GM18526 (cell line): Measurements from ENCODE around the gene HTR6.

Experiments used
- POLR2A ChIP-seq: IDR thresholded peaks from 3 replicates; pipeline ENCODE4 v1.6.1; 2011; ENCODE audit not compliant: insufficient read length; ENCODE audit errors: extremely low read depth

HTR6 gene

DNA sequence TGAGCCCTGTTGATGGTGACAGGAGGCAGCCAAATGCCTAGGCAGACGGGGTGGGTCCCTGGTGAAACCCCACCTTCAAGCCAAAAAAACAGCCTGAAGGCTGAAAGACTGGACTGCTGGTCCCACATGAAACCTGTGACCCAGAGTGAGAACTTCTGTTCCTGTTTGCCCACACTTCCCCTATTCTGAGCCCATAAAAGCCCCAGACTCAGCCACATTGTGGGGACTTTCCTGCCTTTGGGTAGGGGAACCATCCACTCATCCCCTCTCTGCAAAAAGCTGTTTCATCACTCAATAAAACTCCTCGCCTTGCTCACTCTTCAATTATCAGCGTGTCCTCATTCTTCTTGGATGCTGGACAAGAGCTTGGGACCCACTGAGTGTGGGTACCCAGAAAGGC, 25.2 kb downstream of the HTR6 start:
- no peak for TF ChIP-seq POLR2A

DNA sequence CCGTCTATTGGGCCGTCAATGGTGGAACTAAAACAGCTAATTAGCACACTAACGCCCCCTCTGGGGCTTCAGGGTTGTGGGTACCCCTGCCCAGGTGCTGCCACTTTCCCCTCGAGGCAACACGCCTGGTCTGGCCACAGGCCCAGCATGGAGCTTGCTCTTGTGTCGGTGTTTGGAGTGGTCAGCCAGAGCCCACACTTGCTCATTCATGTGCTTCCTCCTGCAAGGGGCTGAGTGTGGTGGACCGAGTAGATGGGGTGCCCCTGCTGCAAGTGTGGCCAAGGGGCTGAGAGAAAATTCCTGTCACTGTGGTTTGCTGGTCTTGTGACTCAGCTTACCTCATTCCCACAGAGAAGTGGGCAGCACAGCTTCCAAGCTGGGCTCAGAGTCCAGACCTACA, 25.7 kb downstream of the HTR6 start:
- no peak for TF ChIP-seq POLR2A

DNA sequence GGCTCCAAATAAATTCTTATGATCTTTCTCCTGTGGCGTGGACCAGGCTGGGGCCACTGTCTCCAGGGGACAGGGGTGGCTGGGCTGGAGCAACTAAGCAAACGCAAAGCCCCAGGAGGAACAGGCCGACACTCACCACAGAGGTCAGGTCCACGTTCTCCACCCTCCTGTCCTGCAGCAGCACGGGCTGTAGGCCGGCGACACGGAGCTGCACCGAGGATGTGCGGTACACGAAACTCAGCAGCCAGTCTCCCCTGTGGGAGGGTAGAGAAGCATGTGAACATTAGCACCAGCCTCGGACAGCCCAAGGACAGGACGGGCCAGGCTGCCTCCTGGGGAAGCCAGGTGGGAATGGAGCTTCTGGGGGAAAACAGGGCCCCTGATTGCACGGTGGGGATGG, 29.6 kb downstream of the HTR6 start:
- TF ChIP-seq POLR2A = no peak

DNA sequence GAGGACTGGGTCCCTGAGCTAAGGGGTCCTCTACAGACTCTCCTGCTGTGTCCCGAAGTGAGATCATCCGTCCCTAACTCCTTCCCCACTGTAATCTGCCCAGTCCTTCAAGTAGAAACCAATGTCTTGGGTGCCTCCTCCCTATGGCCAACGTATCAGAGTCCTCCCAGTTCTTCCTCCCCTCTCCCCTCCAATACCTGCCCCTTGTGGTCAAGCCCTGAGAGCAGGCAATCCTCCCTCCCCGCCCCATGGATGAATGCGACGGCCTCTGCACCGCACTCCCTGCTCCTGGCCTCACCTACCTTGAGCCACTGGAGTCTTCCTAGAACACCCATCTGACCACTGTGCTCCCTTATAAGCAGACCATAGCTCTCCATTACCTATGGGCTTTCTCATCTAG, 31.1 kb downstream of the HTR6 start:
- TF ChIP-seq POLR2A = no peak

DNA sequence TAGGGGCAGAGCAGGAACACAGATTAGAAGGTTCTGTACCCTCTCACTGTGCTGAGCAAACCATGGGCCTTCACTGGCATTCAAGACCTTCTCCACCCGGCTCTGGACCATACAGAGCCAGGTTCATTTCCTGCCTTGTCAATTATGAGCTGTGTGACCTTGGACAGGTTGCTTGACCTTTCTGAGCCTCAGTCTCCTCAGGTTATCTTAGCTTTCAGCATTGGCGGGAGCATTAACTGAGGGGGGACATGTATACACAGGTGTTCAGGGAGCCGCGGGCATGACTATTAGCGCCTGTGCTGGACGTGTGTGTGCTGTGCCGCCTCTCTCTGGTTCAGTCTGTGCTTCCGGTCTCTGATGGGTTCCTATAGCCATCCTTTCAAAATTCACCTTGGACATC, 32.1 kb downstream of the HTR6 start:
- no peak for TF ChIP-seq POLR2A

DNA sequence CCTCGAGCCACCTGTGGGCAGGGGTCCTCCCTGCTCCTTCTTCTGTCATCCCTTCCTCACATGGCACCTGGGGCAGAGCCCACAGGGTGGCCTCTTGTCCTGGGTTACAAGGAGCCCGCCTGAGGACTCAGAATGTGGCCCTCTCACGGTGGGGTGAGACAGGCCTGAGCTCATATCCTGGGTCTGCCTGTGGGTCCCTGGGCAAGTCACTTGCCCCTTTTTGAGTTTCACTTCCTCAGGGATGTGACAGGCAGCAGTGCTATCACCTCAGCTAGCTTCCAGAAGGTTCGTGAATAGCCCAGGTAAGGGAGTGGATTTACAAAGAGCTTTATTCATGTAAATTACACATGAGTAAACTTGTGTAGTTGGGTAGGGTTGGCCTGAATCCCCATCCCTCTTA, 33.5 kb downstream of the HTR6 start:
- no peak for TF ChIP-seq POLR2A

DNA sequence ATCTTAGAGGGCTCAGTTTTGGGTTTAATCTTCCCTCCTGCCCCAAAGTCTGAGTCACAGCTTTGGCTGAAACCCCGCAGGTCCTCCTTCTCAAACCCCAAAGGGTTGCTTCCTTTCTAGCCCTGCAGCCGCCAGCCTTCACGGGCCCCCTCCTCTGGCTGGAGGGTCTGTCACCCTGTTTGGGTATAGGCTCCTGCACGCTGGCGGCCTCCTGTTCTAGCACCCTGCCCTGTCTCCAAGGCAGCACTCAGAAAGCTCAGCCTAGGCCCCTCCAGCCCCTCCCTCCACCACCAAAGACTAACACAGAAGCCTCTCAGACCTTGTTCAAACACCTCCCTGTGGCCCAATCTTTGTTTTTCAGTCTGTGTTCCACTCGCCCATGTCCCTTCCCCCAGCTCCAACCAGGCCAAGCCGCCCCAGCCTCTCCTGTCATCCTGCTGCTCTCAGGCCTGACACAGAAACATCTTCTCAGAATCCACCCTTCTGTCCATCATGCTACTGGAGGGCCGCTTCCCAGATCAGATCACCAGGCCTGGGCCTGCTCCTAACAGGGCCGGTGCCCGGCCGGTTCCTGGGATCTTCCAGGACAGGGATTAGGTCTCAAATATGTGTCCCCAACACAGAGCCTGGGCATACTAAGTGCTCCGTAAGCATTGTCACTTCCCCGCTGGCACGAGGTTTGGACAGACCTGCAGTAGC, 35.6 kb downstream of the HTR6 start:
- TF ChIP-seq POLR2A = no peak

DNA sequence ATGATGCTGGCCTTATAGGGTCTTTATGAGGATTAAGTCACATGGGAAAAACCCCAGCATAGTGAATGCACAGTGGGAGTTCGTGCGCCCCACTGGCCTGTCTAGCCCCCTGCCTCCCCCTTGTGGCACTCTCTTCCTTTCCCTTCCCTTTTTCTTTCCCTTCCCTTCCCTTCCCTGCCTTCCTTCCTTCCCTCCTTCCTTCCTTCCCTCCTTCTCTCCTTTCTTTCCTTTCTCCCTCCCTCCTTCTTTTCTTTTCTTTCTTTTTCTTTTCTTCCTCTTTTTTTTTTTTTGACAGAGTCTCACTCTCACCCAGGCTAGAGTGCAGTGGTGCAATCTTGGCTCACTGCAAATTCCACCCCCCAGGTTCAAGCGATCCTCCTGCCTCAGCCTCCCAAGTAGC, 38.6 kb downstream of the HTR6 start:
- TF ChIP-seq POLR2A = no peak

DNA sequence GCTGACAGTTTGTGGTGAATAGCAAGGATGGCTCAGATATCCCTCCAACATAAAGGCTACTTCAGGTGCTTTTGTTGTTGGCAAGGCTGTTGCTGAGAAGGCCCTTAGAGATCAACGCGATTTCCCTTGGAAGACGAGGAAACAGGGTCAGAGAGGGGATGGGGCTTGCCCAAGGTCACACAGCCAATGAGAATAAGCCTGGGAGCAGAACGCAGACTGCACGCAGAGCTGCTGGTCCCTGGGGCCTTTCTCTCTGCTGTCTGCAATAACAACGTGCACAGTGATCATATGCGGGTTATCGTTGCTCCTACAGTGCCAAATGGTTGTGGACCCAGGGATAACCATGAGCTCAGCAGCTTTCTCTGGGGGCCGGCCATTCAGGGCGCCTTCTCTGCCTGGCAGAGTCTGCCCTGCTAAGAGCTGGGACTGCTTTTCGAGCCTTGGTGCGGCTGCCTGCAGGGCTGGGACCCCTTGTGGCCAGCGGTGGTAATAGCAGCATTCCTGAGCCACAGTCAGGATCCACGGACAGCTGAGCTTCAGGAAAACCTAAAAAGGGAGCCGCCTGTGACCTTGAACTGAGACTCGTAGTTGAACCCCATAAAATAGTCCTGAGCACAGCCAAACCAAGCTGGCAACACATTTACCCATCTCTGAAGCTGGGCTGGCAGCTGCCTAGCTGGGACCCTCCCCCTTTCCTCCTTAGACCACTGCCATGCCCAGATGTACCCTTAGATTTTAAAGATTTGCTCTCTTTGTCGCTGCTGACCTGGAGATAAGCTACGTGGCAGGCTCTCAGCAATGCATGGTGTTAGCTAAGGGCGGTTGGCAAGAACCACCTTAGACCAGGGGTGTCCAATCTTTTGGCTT, 39.8 kb downstream of the HTR6 start:
- TF ChIP-seq POLR2A = no peak

DNA sequence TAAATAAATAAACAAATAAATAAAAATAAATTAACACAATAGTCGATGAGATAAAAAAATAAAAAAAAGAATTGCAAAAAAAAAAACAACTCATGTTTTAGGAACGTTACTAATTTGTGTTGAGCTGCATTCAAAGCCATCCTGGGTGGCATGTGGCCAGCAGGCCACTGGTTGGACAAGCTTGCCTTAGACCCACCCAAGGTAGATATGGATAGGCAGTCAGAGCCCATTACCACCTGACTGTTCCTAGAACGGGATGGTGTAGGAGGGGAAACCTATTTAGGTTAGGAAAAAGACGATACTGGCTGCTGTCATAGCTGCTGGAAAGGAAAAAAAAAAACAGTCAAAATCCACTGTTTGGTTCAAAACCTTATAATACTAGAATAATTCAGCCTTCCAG, 40.8 kb downstream of the HTR6 start:
- no peak for TF ChIP-seq POLR2A

DNA sequence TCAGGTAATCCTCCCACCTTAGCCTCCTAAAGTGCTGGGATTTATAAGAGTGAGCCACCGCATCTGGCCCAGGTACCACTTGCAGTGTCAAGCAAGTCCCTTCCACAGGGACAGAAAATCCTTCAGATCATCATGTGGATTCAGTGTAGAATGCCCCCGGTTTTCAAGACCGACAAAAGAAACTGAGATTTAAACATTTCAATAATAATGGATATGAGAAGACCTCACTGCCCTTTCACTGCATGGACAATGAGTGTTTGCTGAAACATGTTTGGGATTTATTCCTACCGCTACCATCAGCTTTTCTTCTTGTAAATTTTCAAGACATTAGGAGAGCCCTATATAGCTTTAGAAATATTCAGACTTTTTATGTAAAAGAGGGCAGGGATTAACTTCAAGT, 41.5 kb downstream of the HTR6 start:
- no peak for TF ChIP-seq POLR2A

DNA sequence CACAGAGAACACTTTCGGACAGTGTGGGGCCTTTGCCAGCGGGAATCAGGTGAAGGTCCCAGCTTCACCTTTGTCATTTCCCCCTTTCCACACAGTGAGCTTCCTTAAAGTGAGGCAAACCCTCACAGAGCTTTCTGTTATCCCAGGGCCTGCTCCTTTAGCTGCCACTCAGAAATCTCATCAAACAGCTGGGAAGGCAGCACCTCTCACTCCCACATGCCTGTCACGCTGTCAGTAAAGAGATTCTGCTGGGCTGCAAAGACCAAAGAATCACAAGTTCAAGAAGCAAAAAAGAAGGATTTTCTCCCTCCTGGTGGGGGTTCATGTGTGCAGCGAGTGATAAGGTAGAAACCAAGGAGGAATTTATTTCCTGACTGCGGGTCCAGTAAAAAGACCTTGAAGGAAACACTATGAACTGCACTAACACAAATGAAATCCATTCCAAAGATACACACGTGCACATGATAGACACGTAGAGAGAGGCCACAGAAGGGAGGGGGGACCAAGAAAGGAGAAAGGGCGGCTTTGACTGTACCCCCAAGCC, 44.0 kb downstream of the HTR6 start:
- no peak for TF ChIP-seq POLR2A

DNA sequence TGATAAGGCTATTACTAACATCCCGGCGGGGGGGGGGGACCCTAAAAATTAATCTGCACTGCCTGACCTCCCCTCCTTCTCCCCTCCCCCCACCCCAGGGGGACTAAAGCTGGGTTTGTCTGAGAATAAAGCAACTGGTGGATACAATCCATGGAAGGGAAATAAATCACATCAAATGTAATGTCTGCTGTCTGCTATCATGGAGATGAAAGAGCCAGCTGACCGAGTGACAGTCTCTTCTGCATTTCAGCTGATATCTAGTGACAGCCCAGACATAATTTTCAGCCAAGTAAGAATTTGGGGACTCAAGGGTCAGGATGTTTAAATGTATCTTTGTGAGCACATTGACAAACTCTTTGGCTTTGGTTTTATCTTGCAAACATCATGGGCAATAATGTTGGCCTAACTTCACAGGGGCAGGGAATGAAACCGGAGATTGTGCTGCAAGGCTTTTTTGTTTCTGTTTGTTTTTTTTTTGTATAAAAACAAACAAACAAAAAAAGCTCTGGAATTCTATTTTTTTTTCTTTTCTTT, 44.7 kb downstream of the HTR6 start:
- TF ChIP-seq POLR2A = no peak

DNA sequence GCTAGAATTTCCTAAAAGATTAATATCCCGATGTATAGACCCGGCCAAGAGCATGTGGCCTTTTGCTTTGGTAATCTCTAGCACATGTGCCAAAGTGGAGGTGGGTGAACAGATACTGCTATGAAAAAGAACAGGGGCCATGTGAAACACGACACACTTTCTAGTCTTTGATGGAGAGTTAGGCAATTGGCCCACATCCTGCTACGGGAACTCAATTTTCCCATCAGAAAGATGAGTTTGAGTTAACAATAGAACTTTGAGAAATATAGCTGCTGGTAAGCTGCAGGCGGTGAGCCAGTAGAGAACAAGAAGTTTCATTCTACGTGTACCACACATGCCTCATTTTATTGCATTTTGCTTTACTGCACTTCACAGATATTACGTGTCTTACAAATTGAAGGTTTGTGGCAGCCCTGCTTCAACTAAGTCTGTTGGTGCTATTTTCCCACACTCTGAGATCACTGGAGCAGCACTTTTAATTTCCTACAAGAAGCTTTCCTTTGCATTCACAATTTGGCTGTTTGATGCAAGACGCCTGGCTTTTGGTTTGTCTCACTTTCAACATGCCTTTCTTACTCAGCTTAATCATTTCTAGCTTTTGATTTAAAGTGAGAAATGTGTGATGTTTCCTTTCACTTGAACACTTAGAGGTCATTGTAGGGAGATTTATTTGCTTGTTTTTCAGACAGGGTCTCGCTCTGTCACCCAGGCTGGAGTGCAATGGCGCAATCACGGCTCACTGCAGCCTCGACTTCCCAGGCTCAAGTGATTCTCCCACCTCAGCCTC, 46.3 kb downstream of the HTR6 start:
- TF ChIP-seq POLR2A = no peak

DNA sequence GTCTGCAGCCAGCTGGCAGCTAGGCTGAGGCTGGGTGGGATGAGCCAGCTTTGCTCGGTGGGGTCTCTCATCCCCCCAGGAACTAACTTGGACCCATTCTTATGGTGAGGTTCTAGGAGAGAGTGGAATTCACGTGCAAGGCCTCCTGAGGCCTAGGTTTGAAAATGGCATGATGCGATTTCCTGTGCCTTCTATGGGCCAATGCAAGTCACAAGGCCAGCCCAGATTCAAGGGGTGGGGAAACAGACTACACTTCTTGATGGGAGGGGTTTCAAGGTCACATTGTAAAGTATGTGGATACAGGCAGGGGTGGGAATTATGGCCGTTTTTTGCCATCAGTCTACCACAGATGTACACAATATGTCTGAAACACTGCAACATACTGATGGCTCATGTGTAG, 48.3 kb downstream of the HTR6 start:
- TF ChIP-seq POLR2A = no peak
